Vagina (tissue), 2 donors: ENCODE data around the gene ACP7.
"Not testable (repeated sequence)": the region's sequence is repeated elsewhere in the genome, so short reads cannot be mapped to it uniquely, and the experiment has no call there.

Source experiments
- CTCF ChIP-seq, 3 experiments: fragments of 450-650 bp in 2 of 3; fragments of 200-600 bp in 1 of 3; sonication (generic) in 1 of 3; IDR thresholded peaks; one replicate each; pipeline ENCODE4 v1.5.1; 2017 to 2019; ENCODE audit warnings: antibody characterized with exemption in 3 of 3, mild to moderate bottlenecking in 2 of 3, moderate library complexity in 2 of 3
- POLR2A ChIP-seq, 2 donors: fragments of 450-650 bp; IDR thresholded peaks; one replicate each; pipeline ENCODE4 v1.6.1; 2017; ENCODE audit warnings: antibody characterized with exemption in 2 of 2, mild to moderate bottlenecking in 2 of 2, moderate library complexity in 2 of 2
- POLR2AphosphoS5 ChIP-seq, 2 donors: sonication (generic); formaldehyde crosslinking; IDR thresholded peaks; one replicate each; pipeline ENCODE4 v1.9.0; 2017; ENCODE audit warnings: antibody characterized with exemption in 2 of 2, mild to moderate bottlenecking in 2 of 2, low read depth in 1 of 2; ENCODE audit not compliant: insufficient read depth in 1 of 2

GRCh38 chr19:39068259-39068658 is 15.9 kb upstream of the ACP7 start:
- TF ChIP-seq POLR2AphosphoS5 (IDR thresholded peaks at IDR 0.05; ENCODE audit: insufficient read depth in 1 of 2, low read depth in 1 of 2); POLR2A (IDR thresholded peaks at IDR 0.05); CTCF (IDR thresholded peaks at IDR 0.05): not testable (repeated sequence)
